ENCODE data around the gene LRMDA. TPM values are rescaled to one million over a fixed set of nuclear protein-coding genes. Genes with fewer than 3 reads are reported as not detected.
A peak's percentile ranks its signal among the peaks of the same experiment; 100 is the strongest.

The LRMDA gene
- total RNA-seq, 4 donors from 2014 or later, result 7.3 to 20.1 (median 8.4) TPM

GRCh38 chr10:75392271-75392670 lies 39.2 kb upstream of the LRMDA start:
- Histone ChIP-seq H3K4me1 (peaks cover 0 to 25% (median 6%) of the 10 kb centered on the region in 3 donors), H3K27ac (no peak overlapping the region), H3K4me3 (no peak overlapping the region), H3K36me3 (peaks cover 0 to 23% of the 10 kb centered on the region in 2 donors), H3K9me3 (no peaks in the 10 kb centered on the region), H3K27me3 (no peaks in the 10 kb centered on the region)
- no peak for ATAC-seq
- TF ChIP-seq POLR2A (IDR thresholded peaks at IDR 0.05) (no peak), CTCF (IDR thresholded peaks at IDR 0.05) (no peak), POLR2AphosphoS5 (IDR thresholded peaks at IDR 0.05) (no peak), EP300 (IDR thresholded peaks at IDR 0.05) (no peak)
- 94 to 100% methylated on average over 1 to 2 of the region's 2 CpGs for WGBS, 2 donors (ENCODE audit: low coverage in 1 of 2)

GRCh38 chr10:75392744-75393143 lies 38.7 kb upstream of the LRMDA start:
- Histone ChIP-seq H3K27me3 (no peaks in the 10 kb centered on the region), H3K4me1 (peaks cover 0 to 25% (median 6%) of the 10 kb centered on the region in 3 donors), H3K27ac (no peak overlapping the region), H3K36me3 (peaks cover 0 to 19% of the 10 kb centered on the region in 2 donors), H3K9me3 (no peaks in the 10 kb centered on the region), H3K4me3 (no peak overlapping the region)
- ATAC-seq, result no peak
- TF ChIP-seq POLR2A (IDR thresholded peaks at IDR 0.05) (no peak), EP300 (IDR thresholded peaks at IDR 0.05) (no peak), POLR2AphosphoS5 (IDR thresholded peaks at IDR 0.05) (no peak), CTCF (IDR thresholded peaks at IDR 0.05) (no peak)

GRCh38 chr10:75394221-75394620 lies 37.2 kb upstream of the LRMDA start:
- Histone ChIP-seq H3K9me3 (no peaks in the 10 kb centered on the region), H3K4me3 (no peak overlapping the region), H3K27ac (peak overlapping the region in 2 of 4 donors; percentile 100), H3K27me3 (no peaks in the 10 kb centered on the region), H3K36me3 (peaks cover 0 to 25% of the 10 kb centered on the region in 2 donors), H3K4me1 (peaks cover 0 to 31% (median 6%) of the 10 kb centered on the region in 3 donors)
- ATAC-seq, result no peak
- TF ChIP-seq POLR2AphosphoS5 (IDR thresholded peaks at IDR 0.05) (no peak), CTCF (IDR thresholded peaks at IDR 0.05) (no peak), POLR2A (IDR thresholded peaks at IDR 0.05) (no peak), EP300 (IDR thresholded peaks at IDR 0.05) (no peak)
- WGBS, 2 donors (ENCODE audit: low coverage in 1 of 2), result 80 to 91% methylated on average over 1 to 5 of the region's 7 CpGs

- peak overlapping the region; percentile 62 to 100 for H3K4me3 ChIP-seq
- 13 to 40% methylated on average over 13 to 21 of the region's 64 CpGs for WGBS, 2 donors (ENCODE audit: low coverage in 1 of 2)
- H3K9me3 ChIP-seq, result no peaks in the 10 kb centered on the region
- ATAC-seq, result peak; percentile 42
- H3K27me3 ChIP-seq, result no peaks in the 10 kb centered on the region
- H3K36me3 ChIP-seq, result peaks cover 0 to 33% of the 10 kb centered on the region in 2 donors
- peaks cover 0 to 37% (median 6%) of the 10 kb centered on the region in 3 donors for H3K4me1 ChIP-seq
- TF ChIP-seq EP300 (IDR thresholded peaks at IDR 0.05), result no peak
- no peak for TF ChIP-seq POLR2AphosphoS5 (IDR thresholded peaks at IDR 0.05)
- peak; percentile 98 to 100 (median 99) for TF ChIP-seq CTCF (IDR thresholded peaks at IDR 0.05)
- TF ChIP-seq POLR2A (IDR thresholded peaks at IDR 0.05), result peak in 1 of 2 donors; percentile 19
- peak overlapping the region; percentile 92 to 100 (median 98) for H3K27ac ChIP-seq
Measured at GRCh38 chr10:75395066-75395931, 36.1 kb upstream of the LRMDA start.
